WTC11 (cell line): ENCODE data around the gene DPP7.

ENCODE experiments used
- ATF6 ChIP-seq: sonication (generic); formaldehyde crosslinking; IDR thresholded peaks from 2 replicates; pipeline ENCODE4 v1.8.1; 2023; ENCODE audit warnings: mild to moderate bottlenecking, missing genetic modification reagents
- CTCF ChIP-seq: fragments of 200-600 bp; IDR thresholded peaks from 2 replicates; pipeline ENCODE4 v1.8.0; 2022; ENCODE audit warnings: antibody characterized with exemption
- E2F1 ChIP-seq: sonication (generic); formaldehyde crosslinking; IDR thresholded peaks from 2 replicates; pipeline ENCODE4 v1.8.0; 2022; ENCODE audit warnings: mild to moderate bottlenecking, missing genetic modification reagents
- ESRRA ChIP-seq: sonication (generic); formaldehyde crosslinking; IDR thresholded peaks from 2 replicates; pipeline ENCODE4 v1.8.1; 2022; ENCODE audit warnings: mild to moderate bottlenecking, missing genetic modification reagents, borderline replicate concordance
- ETV6 ChIP-seq: sonication (generic); formaldehyde crosslinking; IDR thresholded peaks from 2 replicates; pipeline ENCODE4 v1.8.1; 2022; ENCODE audit warnings: mild to moderate bottlenecking, missing genetic modification reagents
- JUN ChIP-seq: sonication (generic); formaldehyde crosslinking; IDR thresholded peaks from 2 replicates; pipeline ENCODE4 v1.8.0; 2023; ENCODE audit warnings: mild to moderate bottlenecking, missing genetic modification reagents
- ZNF423 ChIP-seq: fragments of 250-450 bp; sonication (Bioruptor Pico); IDR thresholded peaks from 2 replicates; pipeline ENCODE4 v2.1.2; 2022; ENCODE audit warnings: mild to moderate bottlenecking, moderate library complexity

- no peak for TF ChIP-seq ZNF423 (CRISPR knock-in tag)
- TF ChIP-seq CTCF: no peak
- no peak for TF ChIP-seq ATF6 (CRISPR knock-in tag)
- no peak for TF ChIP-seq ESRRA (CRISPR knock-in tag)
- TF ChIP-seq E2F1 (CRISPR knock-in tag): no peak
- no peak for TF ChIP-seq JUN (CRISPR knock-in tag)
- TF ChIP-seq ETV6 (CRISPR knock-in tag): no peak
These were observed 40.5 kb downstream of the DPP7 start for GRCh38 chr9:137073992-137074399.
